Colonic mucosa (tissue), 4 donors: ENCODE measurements around the gene HSPB6. TPM values are rescaled to one million over a fixed set of nuclear protein-coding genes. Genes with fewer than 3 reads are reported as not detected.

ENCODE experiments used
- DNase-seq: peaks from one replicate; pipeline ENCODE4 v3.0.0-alpha.2; 2020
- H3K27ac ChIP-seq: fragments of 200-600 bp; one replicate; pipeline ENCODE4 v1.8.0; 2021
- H3K27me3 ChIP-seq: fragments of 200-600 bp; one replicate; pipeline ENCODE4 v1.8.0; 2021
- H3K36me3 ChIP-seq: fragments of 200-600 bp; one replicate; pipeline ENCODE4 v1.8.0; 2021
- H3K4me1 ChIP-seq: fragments of 200-600 bp; one replicate; pipeline ENCODE4 v1.8.0; 2021; ENCODE audit warnings: mild to moderate bottlenecking
- H3K4me3 ChIP-seq: fragments of 200-600 bp; one replicate; pipeline ENCODE4 v1.8.0; 2021
- H3K9ac ChIP-seq, 2 donors: one replicate each; pipeline ENCODE4 v1.7.0; 2013; ENCODE audit warnings: control low read depth in 2 of 2, low read depth in 2 of 2, low read length in 2 of 2
- H3K9me3 ChIP-seq: fragments of 200-600 bp; one replicate; pipeline ENCODE4 v1.8.0; 2021
- intact Hi-C: fragments of 100-400 bp; cut with DNase I; formaldehyde crosslinking; loops from one replicate; pipeline ENCODE4 v1.14.1; 2022
- total RNA-seq, 2 donors: library from RNA; stranded (reverse); fragmentation: NEBNext Ultra II Directional in 1 of 2; extraction: Animal tissue kit (Norgen Biotek cat#: 25700) in 1 of 2; gene quantifications; one replicate each; pipeline ENCODE4 v1.2.1, GENCODE V29; 2021
- TF ChIP-seq, protein P1 (sequence below): fragments of 200-600 bp; IDR thresholded peaks from one replicate; pipeline ENCODE4 v1.8.0; 2022; ENCODE audit warnings: antibody characterized with exemption, mild to moderate bottlenecking
- donor health status: healthy.
- donor health status: DM: no; HTN: no; CAD: no.
- donor health status: DM: no; HTN: no; CAD: no.

HSPB6 gene
- total RNA-seq, 2 donors from 2014 or later = 6.3 to 23.6 TPM

DNA sequence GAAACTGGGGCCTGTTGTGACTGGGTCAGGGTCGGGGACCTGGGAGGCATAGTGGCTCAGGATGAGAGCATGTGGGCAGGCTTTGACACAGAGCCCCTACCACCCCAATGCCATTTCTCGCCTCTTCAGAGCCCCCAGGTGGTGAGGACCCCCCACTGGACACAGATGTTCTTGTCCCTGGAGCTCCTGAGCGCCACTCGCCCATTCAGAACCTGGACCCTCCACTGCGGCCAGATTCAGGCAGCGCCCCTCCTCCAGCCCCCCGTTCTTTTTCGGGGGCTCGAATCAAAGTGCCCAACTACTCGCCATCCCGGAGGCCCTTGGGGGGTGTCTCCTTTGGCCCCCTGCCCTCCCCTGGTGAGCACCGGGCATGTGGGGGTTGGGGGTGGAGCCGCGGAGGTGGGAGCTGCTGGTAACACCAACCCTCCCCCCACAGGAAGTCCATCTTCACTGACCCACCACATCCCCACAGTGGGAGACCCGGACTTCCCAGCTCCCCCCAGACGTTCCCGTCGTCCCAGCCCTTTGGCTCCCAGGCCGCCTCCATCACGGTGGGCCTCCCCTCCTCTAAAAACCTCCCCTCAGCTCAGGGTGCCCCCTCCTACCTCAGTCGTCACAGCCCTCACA, 24.9 kb downstream of the HSPB6 start:
- Histone ChIP-seq H3K4me1 (no peaks in the 10 kb centered on the region), H3K9me3 (no peaks in the 10 kb centered on the region), H3K36me3 (peaks cover 22% of the 10 kb centered on the region), H3K27me3 (no peaks in the 10 kb centered on the region), H3K4me3 (no peak overlapping the region), H3K27ac (no peak overlapping the region), H3K9ac (no peak overlapping the region)
- no peak for DNase-seq
- intact Hi-C loops = no loop called here
- TF ChIP-seq, protein P1, sequence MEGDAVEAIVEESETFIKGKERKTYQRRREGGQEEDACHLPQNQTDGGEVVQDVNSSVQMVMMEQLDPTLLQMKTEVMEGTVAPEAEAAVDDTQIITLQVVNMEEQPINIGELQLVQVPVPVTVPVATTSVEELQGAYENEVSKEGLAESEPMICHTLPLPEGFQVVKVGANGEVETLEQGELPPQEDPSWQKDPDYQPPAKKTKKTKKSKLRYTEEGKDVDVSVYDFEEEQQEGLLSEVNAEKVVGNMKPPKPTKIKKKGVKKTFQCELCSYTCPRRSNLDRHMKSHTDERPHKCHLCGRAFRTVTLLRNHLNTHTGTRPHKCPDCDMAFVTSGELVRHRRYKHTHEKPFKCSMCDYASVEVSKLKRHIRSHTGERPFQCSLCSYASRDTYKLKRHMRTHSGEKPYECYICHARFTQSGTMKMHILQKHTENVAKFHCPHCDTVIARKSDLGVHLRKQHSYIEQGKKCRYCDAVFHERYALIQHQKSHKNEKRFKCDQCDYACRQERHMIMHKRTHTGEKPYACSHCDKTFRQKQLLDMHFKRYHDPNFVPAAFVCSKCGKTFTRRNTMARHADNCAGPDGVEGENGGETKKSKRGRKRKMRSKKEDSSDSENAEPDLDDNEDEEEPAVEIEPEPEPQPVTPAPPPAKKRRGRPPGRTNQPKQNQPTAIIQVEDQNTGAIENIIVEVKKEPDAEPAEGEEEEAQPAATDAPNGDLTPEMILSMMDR = no peak

DNA sequence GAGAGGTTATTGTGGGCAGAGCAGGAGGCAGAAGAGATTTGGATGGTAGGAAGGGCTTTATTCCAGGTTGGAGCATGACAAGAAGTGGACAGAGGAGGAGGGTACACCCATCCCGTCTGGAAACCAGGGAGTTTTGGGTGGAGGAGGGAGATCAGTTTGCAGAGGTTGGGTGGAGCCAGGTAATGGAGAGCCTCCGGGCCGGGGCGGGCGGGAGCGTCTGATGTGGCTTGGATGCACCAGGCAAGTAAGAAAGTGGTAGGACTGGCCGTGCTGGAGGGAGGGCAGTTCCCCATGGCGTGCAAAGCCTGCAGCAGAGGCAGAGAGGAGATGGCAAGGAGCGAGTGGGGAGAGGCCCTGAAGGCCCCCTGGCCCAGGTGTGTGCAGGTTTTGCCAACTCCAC, 25.5 kb downstream of the HSPB6 start:
- Histone ChIP-seq H3K4me1 (no peaks in the 10 kb centered on the region), H3K4me3 (no peak overlapping the region), H3K27ac (no peak overlapping the region), H3K36me3 (peaks cover 24% of the 10 kb centered on the region), H3K27me3 (no peaks in the 10 kb centered on the region), H3K9ac (no peak overlapping the region), H3K9me3 (no peaks in the 10 kb centered on the region)
- TF ChIP-seq, protein P1 = no peak
- intact Hi-C loops = no loop called here
- DNase-seq = no peak

DNA sequence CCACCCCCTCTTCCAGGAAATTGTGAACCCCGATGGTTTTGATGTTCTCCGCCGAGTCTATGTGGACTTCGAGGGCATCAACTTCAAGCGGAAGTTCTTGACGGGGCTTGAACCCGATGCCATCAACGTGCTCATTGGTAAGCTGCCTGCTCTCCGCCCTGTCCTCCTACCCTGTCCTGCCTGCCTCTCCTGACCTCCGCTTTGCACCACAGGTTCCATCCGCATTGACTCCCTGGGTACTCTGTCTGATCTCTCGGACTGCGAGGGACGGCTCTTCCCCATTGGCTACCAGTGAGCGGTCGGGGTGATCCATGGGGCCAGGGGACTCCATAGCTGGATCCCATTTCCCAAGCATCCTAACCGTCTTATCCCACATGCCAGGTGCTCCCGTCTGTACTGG, 26.5 kb downstream of the HSPB6 start:
- TF ChIP-seq, protein P1 = no peak
- no peak for DNase-seq
- H3K27me3 ChIP-seq = no peaks in the 10 kb centered on the region
- H3K4me1 ChIP-seq = no peaks in the 10 kb centered on the region
- intact Hi-C loops = no loop called here
- H3K36me3 ChIP-seq = peaks cover 34% of the 10 kb centered on the region
- no peaks in the 10 kb centered on the region for H3K9me3 ChIP-seq
- H3K9ac ChIP-seq = no peak overlapping the region
- no peak overlapping the region for H3K27ac ChIP-seq
- no peak overlapping the region for H3K4me3 ChIP-seq

DNA sequence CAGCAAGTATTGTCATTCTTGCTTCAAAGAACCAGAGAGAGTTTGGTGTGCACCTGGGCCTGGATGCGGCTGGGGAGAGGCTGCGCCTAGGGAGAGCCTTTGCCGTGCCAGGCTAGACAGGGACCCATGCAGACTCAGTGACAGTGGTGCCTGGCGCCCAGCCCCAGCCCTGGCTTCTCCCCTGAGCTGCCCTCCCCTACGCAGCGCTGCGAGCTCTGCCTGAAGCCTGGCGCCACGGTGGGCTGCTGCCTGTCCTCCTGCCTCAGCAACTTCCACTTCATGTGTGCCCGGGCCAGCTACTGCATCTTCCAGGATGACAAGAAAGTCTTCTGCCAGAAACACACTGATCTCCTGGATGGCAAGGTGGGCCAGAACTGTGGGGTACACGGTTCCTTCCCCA, 27.1 kb downstream of the HSPB6 start:
- H3K27ac ChIP-seq = no peak overlapping the region
- H3K27me3 ChIP-seq = no peaks in the 10 kb centered on the region
- DNase-seq = no peak
- H3K4me3 ChIP-seq = no peak overlapping the region
- H3K36me3 ChIP-seq = peaks cover 39% of the 10 kb centered on the region
- H3K9me3 ChIP-seq = no peaks in the 10 kb centered on the region
- no peaks in the 10 kb centered on the region for H3K4me1 ChIP-seq
- intact Hi-C loops = no loop called here
- no peak overlapping the region for H3K9ac ChIP-seq
- TF ChIP-seq, protein P1 = no peak

- TF ChIP-seq, protein P1 = no peak
- intact Hi-C loops = no loop called here
- no peak overlapping the region for H3K9ac ChIP-seq
- peaks cover 42% of the 10 kb centered on the region for H3K36me3 ChIP-seq
- no peaks in the 10 kb centered on the region for H3K9me3 ChIP-seq
- no peak overlapping the region for H3K4me3 ChIP-seq
- no peaks in the 10 kb centered on the region for H3K4me1 ChIP-seq
- no peak for DNase-seq
- no peaks in the 10 kb centered on the region for H3K27me3 ChIP-seq
- H3K27ac ChIP-seq = no peak overlapping the region
Measured at GRCh38 chr19:35729021-35729420, 27.8 kb downstream of the HSPB6 start.
